ENCODE data around the gene ILF2. TPM values are rescaled to one million over a fixed set of nuclear protein-coding genes. Genes with fewer than 3 reads are reported as not detected.

Gene ILF2
- total and polyA plus RNA-seq, 2 of the 13 experiments (the other 11 are each of a cell fraction or from before 2014, with no cell fraction given) = 292 to 366 TPM

DNA sequence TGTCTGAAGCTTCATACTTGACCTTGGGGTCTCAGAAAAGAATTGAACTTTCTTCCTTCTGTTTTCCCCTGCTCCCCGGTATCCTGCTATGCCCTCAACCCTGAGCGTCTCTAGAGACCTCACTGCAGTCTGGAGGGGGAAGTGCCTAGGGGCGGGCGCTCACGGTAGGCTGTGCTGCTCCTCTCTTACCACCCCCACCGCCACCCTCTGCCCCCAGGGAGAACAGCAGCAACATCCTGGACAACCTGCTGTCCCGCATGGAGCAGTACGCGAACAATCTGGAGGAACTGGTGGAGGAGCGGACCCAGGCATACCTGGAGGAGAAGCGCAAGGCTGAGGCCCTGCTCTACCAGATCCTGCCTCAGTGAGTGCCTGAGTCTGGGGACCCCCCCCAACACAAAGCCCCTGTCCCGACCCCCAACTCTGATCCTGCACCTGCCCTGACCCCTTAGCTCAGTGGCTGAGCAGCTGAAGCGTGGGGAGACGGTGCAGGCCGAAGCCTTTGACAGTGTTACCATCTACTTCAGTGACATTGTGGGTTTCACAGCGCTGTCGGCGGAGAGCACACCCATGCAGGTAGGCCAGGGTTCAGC, 18.0 kb upstream of the ILF2 start:
- Histone ChIP-seq H3K4me2 (ENCODE audit: low read depth, low read length) (no peak overlapping the region), H3K27ac (ENCODE audit: extremely low read length, insufficient read depth, low read length) (no peak overlapping the region), H3K79me2 (ENCODE audit: insufficient read depth, low read length) (no peaks in the 10 kb centered on the region), H3K9ac (ENCODE audit: insufficient read depth, low read depth, low read length) (no peak overlapping the region), H3K27me3 (ENCODE audit: control insufficient read depth in 1 of 2, insufficient read depth in 2 of 2, low read length in 2 of 2) (peaks cover 7 to 55% of the 10 kb centered on the region in 2 experiments; a peak in 4 of 5 replicates), H3K4me1 (ENCODE audit: insufficient read depth, low read length) (peaks cover 16% of the 10 kb centered on the region; the same call in 1 of the 2 replicates), H3K4me3 (replicated peaks in 1 of 3; ENCODE audit: insufficient read depth in 1 of 3, low read depth in 2 of 3, low read length in 3 of 3) (no peak overlapping the region), H2AFZ (ENCODE audit: low read length) (no peak overlapping the region), H3K36me3 (replicated peaks in 1 of 2; ENCODE audit: control insufficient read depth in 1 of 2, insufficient read depth in 2 of 2, low read length in 2 of 2) (no peaks in the 10 kb centered on the region), H3K9me3 (ENCODE audit: low read length) (no peaks in the 10 kb centered on the region), H4K20me1 (ENCODE audit: insufficient read depth, low read length) (no peaks in the 10 kb centered on the region)
- ChIA-PET CTCF (ENCODE audit: low intra/inter-chr PET ratio, low total read pairs) (no interaction called here), POLR2A (interaction anchor here (0.5 kb wide), 1 partner anchor 920 kb away, joined by 5 read pairs; no protein-coding TSS in a partner anchor)
- FAIRE-seq (no peak), ATAC-seq (no peak), DNase-seq (ENCODE audit: low spot score) (no peak)
- WGBS (ENCODE audit: low lambda C conversion rate) = 26% methylated on average over 2 of the region's 18 CpGs
- no TSS peak for BruUV-seq (replicated peaks)
- in situ Hi-C loops (cut with HindIII; ENCODE audit: extremely low pct_ligation_motif_present, low pct_unique_long_range_greater_than_20kb) = loop anchor here (10.0 kb wide), 1 partner anchor 296 kb away; the partner anchor contains the start of gene RAB13
- no peak for TF ChIP-seq ZNF20 (CRISPR knock-in tag; IDR thresholded peaks at IDR 0.05)
- TF ChIP-seq, protein P1, sequence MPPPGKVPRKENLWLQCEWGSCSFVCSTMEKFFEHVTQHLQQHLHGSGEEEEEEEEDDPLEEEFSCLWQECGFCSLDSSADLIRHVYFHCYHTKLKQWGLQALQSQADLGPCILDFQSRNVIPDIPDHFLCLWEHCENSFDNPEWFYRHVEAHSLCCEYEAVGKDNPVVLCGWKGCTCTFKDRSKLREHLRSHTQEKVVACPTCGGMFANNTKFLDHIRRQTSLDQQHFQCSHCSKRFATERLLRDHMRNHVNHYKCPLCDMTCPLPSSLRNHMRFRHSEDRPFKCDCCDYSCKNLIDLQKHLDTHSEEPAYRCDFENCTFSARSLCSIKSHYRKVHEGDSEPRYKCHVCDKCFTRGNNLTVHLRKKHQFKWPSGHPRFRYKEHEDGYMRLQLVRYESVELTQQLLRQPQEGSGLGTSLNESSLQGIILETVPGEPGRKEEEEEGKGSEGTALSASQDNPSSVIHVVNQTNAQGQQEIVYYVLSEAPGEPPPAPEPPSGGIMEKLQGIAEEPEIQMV (CRISPR knock-in tag; IDR thresholded peaks at IDR 0.05; ENCODE audit: low read depth) = no peak
- TF ChIP-seq NCOR1 (IDR thresholded peaks at IDR 0.05; ENCODE audit: borderline replicate concordance, low read length) = no peak
- TF ChIP-seq, protein P2, sequence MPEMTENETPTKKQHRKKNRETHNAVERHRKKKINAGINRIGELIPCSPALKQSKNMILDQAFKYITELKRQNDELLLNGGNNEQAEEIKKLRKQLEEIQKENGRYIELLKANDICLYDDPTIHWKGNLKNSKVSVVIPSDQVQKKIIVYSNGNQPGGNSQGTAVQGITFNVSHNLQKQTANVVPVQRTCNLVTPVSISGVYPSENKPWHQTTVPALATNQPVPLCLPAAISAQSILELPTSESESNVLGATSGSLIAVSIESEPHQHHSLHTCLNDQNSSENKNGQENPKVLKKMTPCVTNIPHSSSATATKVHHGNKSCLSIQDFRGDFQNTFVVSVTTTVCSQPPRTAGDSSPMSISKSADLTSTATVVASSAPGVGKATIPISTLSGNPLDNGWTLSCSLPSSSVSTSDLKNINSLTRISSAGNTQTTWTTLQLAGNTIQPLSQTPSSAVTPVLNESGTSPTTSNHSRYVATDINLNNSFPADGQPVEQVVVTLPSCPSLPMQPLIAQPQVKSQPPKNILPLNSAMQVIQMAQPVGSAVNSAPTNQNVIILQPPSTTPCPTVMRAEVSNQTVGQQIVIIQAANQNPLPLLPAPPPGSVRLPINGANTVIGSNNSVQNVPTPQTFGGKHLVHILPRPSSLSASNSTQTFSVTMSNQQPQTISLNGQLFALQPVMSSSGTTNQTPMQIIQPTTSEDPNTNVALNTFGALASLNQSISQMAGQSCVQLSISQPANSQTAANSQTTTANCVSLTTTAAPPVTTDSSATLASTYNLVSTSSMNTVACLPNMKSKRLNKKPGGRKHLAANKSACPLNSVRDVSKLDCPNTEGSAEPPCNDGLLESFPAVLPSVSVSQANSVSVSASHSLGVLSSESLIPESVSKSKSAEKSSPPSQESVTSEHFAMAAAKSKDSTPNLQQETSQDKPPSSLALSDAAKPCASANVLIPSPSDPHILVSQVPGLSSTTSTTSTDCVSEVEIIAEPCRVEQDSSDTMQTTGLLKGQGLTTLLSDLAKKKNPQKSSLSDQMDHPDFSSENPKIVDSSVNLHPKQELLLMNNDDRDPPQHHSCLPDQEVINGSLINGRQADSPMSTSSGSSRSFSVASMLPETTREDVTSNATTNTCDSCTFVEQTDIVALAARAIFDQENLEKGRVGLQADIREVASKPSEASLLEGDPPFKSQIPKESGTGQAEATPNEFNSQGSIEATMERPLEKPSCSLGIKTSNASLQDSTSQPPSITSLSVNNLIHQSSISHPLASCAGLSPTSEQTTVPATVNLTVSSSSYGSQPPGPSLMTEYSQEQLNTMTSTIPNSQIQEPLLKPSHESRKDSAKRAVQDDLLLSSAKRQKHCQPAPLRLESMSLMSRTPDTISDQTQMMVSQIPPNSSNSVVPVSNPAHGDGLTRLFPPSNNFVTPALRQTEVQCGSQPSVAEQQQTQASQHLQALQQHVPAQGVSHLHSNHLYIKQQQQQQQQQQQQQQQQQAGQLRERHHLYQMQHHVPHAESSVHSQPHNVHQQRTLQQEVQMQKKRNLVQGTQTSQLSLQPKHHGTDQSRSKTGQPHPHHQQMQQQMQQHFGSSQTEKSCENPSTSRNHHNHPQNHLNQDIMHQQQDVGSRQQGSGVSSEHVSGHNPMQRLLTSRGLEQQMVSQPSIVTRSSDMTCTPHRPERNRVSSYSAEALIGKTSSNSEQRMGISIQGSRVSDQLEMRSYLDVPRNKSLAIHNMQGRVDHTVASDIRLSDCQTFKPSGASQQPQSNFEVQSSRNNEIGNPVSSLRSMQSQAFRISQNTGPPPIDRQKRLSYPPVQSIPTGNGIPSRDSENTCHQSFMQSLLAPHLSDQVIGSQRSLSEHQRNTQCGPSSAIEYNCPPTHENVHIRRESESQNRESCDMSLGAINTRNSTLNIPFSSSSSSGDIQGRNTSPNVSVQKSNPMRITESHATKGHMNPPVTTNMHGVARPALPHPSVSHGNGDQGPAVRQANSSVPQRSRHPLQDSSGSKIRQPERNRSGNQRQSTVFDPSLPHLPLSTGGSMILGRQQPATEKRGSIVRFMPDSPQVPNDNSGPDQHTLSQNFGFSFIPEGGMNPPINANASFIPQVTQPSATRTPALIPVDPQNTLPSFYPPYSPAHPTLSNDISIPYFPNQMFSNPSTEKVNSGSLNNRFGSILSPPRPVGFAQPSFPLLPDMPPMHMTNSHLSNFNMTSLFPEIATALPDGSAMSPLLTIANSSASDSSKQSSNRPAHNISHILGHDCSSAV (CRISPR knock-in tag; IDR thresholded peaks at IDR 0.05; ENCODE audit: borderline replicate concordance) = no peak
- TF ChIP-seq HOXA9 (CRISPR knock-in tag; IDR thresholded peaks at IDR 0.05; ENCODE audit: borderline replicate concordance) = no peak
- TF ChIP-seq, protein P3, sequence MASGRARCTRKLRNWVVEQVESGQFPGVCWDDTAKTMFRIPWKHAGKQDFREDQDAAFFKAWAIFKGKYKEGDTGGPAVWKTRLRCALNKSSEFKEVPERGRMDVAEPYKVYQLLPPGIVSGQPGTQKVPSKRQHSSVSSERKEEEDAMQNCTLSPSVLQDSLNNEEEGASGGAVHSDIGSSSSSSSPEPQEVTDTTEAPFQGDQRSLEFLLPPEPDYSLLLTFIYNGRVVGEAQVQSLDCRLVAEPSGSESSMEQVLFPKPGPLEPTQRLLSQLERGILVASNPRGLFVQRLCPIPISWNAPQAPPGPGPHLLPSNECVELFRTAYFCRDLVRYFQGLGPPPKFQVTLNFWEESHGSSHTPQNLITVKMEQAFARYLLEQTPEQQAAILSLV (CRISPR knock-in tag; IDR thresholded peaks at IDR 0.05; ENCODE audit: borderline replicate concordance) = no peak
- intact Hi-C loops (cut with micrococcal nuclease; ENCODE audit: unreplicated experiment) = no loop called here
